SK-N-SH treated with all-trans-retinoic acid at 6 μM for 48 hours (cell line): Measurements from ENCODE around the gene KCNK3.

Experiments
- CREB5 ChIP-seq: fragments of 250-450 bp; sonication (Bioruptor Pico); IDR thresholded peaks from 2 replicates; pipeline ENCODE4 v1.5.1; 2020; ENCODE audit warnings: low read depth, mild to moderate bottlenecking, moderate library complexity
- PATZ1 ChIP-seq: fragments of 250-450 bp; sonication (Bioruptor Pico); IDR thresholded peaks from 2 replicates; pipeline ENCODE4 v1.8.0; 2020; ENCODE audit warnings: mild to moderate bottlenecking, moderate library complexity, borderline replicate concordance
- RARB ChIP-seq: fragments of 250-450 bp; sonication (Bioruptor Pico); IDR thresholded peaks from 2 replicates; pipeline ENCODE4 v1.8.0; 2021; ENCODE audit warnings: mild to moderate bottlenecking, moderate library complexity
- SNAI2 ChIP-seq: fragments of 250-450 bp; sonication (Bioruptor Pico); IDR thresholded peaks from 2 replicates; pipeline ENCODE4 v1.5.0; 2020; ENCODE audit warnings: mild to moderate bottlenecking, moderate library complexity
- TCF4 ChIP-seq: fragments of 250-450 bp; sonication (Bioruptor Pico); IDR thresholded peaks from 2 replicates; pipeline ENCODE4 v1.8.0; 2021; ENCODE audit warnings: mild to moderate bottlenecking, moderate library complexity, borderline replicate concordance
- TSHZ2 ChIP-seq: fragments of 250-450 bp; sonication (Bioruptor Pico); IDR thresholded peaks from 2 replicates; pipeline ENCODE4 v1.5.0; 2020; ENCODE audit warnings: mild to moderate bottlenecking, moderate library complexity
- ZC3H10 ChIP-seq: fragments of 250-450 bp; sonication (Bioruptor Pico); IDR thresholded peaks from 2 replicates; pipeline ENCODE4 v1.5.1; 2021; ENCODE audit warnings: mild to moderate bottlenecking, moderate library complexity
- ZFP30 ChIP-seq: fragments of 450-650 bp; formaldehyde crosslinking; IDR thresholded peaks from 2 replicates; pipeline ENCODE4 v1.5.0; 2022; ENCODE audit warnings: mild to moderate bottlenecking, moderate library complexity
- ZNF8 ChIP-seq: fragments of 450-650 bp; formaldehyde crosslinking; IDR thresholded peaks from 2 replicates; pipeline ENCODE4 v1.5.0; 2020; ENCODE audit warnings: mild to moderate bottlenecking, moderate library complexity

- TF ChIP-seq TSHZ2 (CRISPR knock-in tag) (no peak), PATZ1 (CRISPR knock-in tag) (no peak), ZFP30 (CRISPR knock-in tag) (no peak), SNAI2 (CRISPR knock-in tag) (no peak), ZNF8 (no peak), CREB5 (CRISPR knock-in tag) (no peak), ZC3H10 (CRISPR knock-in tag) (no peak), RARB (no peak), TCF4 (no peak)
Measured at GRCh38 chr2:26764906-26765305, 72.4 kb downstream of the KCNK3 start.
